Mesenteric fat pad (tissue), 1 donor: ENCODE measurements around the gene REXO4. TPM values are rescaled to one million over a fixed set of nuclear protein-coding genes. Genes with fewer than 3 reads are reported as not detected.
"Not testable (repeated sequence)": the region's sequence is repeated elsewhere in the genome, so short reads cannot be mapped to it uniquely, and the experiment has no call there.

Source experiments
- DNase-seq: peaks from one replicate; pipeline ENCODE4 v3.0.0-alpha.2; 2020; ENCODE audit warnings: low spot score
- total RNA-seq: library from RNA; stranded (reverse); fragmentation: NEBNext Ultra II Directional; extraction: Animal tissue kit (Norgen Biotek cat#: 25700); gene quantifications from one replicate; pipeline ENCODE4 v1.2.1, GENCODE V29; 2021
- donor health status: DM: yes; HTN: yes; CAD: no.

REXO4 gene
- total RNA-seq, 1 donor from 2014 or later: 13.1 TPM

DNA sequence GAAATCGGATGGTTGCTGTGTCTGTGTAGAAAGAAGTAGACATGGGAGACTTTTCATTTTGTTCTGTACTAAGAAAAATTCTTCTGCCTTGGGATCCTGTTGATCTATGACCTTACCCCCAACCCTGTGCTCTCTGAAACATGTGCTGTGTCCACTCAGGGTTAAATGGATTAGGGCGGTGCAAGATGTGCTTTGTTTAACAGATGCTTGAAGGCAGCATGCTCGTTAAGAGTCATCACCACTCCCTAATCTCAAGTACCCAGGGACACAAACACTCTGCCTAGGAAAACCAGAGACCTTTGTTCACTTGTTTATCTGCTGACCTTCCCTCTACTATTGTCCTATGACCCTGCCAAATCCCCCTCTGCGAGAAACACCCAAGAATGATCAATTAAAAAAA lies 26.4 kb downstream of the REXO4 start:
- not testable (repeated sequence) for DNase-seq

- DNase-seq: no peak
Observed at GRCh38 chr9:133390713-133391112, 27.1 kb downstream of the REXO4 start.

GRCh38 chr9:133389562-133389961 lies 28.2 kb downstream of the REXO4 start:
- no peak for DNase-seq

DNA sequence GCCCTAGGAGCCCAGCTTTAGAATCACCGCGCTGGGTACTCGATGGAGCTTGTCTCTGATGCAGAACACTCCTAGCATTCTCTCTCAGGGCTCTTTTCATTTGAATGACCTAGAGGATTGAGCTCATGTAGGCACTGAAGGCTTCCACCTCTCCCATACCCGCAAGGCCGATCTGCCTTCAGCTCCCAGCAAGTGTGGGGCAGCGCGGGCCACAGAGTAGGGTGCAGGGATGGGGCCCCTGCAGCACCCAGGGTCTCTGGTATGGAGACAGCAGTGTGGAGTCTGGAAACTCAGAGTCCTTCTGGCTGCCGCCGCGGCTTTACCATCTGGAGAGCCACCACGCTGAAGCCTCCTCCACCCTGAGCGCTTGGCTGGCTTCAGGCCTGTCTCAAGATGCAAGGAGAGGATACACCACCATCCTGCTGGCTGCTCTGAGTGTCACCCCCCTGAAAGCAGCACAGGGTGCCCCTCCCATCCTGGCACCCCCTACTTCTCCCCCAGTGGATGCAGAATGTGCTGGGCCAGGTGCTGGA lies 28.7 kb downstream of the REXO4 start:
- DNase-seq: no peak

DNA sequence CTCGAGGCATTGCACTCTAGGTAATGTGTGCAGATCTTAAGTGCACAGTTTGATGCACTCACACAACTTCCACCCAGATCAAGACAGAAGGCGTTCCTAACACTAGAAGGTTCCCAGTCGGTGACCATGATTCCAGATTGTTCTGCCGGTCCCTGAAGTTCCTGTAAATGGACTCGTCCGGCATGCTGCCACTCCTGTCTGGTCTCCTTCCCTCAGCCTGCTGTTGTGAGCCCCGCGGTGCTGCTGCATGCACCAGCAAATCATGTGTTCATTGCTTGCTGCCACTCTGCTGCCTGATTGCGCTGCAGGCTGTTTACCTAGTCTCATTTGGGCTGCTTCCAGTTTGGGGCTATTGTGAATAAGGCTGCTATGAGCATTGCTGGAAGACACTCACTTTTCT lies 30.1 kb downstream of the REXO4 start:
- DNase-seq: no peak

DNA sequence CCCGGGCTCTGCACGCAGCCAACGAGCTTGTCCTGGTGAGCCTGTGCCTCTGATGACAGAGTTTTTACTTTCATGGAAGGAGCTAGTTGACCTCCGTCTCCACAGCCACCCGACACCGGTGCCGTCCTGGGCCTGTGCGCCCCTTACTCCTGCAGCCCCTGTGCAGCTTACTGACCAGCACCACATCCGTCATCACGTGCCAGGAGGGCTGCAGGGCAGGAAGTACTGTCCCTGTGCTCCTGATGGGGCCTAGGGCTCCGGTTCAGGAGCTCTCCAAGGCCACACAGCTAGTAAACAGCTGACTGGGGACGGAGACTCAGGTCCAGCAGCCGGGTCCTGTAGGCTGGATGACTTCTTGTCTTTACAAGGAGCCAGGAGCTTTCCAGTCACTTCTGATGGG lies 31.5 kb downstream of the REXO4 start:
- DNase-seq: no peak

GRCh38 chr9:133385452-133385851 lies 32.4 kb downstream of the REXO4 start:
- no peak for DNase-seq

GRCh38 chr9:133384736-133385321 lies 33.0 kb downstream of the REXO4 start:
- DNase-seq: no peak

- DNase-seq: no peak
Observed at GRCh38 chr9:133383438-133383837, 34.4 kb downstream of the REXO4 start.

- DNase-seq: no peak
Observed at GRCh38 chr9:133382507-133383141, 35.2 kb downstream of the REXO4 start.

DNA sequence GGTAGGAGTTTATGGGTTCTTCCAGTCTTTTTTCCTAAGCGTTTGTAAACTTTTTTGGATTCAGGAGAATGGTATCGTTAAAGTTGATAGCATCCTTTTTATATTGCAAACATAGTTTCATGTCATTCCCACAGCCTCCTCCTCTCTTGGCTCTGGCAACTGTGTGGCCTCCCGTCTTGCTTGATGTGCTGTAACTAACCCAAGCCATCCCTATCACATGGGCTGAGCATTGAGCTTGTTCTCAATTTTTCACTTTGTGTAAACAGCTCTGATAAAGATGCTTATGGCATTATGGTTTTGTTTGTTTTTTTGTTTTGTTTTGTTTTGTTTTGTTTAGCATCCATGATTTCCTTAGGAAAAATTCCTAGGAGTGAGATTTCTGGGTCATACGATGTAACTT lies 37.1 kb downstream of the REXO4 start:
- DNase-seq: no peak

- DNase-seq: no peak
Observed at GRCh38 chr9:133379153-133380086, 38.4 kb downstream of the REXO4 start.

- DNase-seq: no peak
Observed at GRCh38 chr9:133378408-133378962, 39.3 kb downstream of the REXO4 start.

- no peak for DNase-seq
Observed at GRCh38 chr9:133377721-133378216, 40.0 kb downstream of the REXO4 start.

- not testable (repeated sequence) for DNase-seq
Observed at GRCh38 chr9:133377280-133377679, 40.5 kb downstream of the REXO4 start.

- DNase-seq: peak; percentile 99
Observed at GRCh38 chr9:133375724-133376654, 41.8 kb downstream of the REXO4 start, which contains the start of the genes STKLD1 and SURF4. TSS of gene STKLD1 (plus strand) at chr9:133376366. CDS start at chr9:133376474, 108 bp downstream. TSS of gene SURF4 (minus strand) at chr9:133376060. CDS start at chr9:133375969, 91 bp downstream.

DNA sequence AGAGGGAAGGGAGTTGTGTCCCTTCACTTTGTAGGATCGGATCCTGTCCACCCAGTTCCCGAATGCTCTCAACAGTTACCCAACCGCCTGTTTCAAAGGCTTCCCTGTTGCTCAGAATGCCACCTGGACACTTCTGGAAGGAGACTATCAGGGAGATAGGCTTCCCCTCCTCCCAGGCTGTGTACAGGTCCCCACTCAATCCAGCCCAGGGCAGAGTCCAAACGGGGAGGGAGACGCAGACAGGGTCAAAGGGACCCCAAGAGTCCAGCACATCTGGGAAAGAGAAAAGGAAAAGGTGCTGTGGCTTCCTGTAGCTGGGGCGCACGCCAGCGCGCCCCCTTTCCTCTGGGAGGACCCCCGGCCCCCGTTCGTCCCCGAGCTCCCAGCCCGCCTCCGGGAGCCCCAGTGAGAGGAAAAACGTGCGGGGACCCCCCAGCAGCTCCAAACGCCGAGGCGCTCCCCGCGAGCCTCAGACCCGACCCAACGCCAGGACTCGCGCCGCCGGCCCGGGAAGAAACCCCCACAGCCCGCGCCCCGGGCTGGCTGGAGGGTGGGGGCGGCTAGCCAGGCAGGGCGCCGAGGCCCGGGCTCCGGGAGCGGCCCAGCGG lies 42.6 kb downstream of the REXO4 start:
- DNase-seq: no peak

DNA sequence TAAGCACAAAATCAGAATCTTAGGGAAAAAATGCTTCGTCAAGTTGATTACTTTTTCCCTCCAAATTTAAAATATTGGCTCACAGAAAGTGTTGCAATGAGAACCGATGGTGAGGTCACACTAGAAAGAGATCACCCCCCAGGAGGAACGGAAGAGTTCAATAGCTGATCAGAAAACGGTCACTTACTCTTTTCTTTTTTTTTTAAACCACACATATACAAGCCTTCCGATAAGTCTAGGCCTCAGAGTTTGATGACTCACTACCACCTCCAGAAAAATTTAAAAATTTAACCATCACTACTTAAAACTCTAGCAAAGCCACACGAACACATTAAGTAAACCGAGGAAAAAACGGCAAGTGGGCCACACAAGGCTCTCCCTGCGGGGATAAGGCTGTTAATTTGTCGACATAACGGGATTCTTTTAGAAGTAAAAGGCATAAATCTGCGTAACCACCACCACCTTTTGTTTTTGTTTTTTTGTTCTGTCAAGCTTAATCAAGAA lies 43.1 kb downstream of the REXO4 start:
- DNase-seq: no peak

DNA sequence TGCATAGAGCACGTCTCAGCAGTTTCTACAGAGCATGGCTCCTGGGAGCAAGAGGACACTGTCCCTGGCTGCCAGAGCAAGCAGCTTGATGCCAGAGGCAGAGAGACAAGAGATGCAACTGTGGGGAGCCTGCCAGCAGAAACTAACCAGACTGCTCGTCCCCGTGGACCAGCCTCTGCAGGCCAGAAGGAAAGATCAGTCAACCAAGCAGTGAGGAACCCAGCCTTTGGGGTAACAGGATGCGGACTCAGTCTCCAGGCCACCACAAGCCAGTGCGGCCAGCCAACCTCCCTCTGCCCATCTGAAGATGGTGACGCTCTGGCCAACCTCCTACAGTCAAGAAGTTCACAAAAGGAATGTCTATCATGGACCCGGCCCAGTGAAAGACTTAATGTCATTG lies 45.7 kb downstream of the REXO4 start:
- no peak for DNase-seq
